ENCODE results near the gene IPP. TPM values are rescaled to one million over a fixed set of nuclear protein-coding genes. Genes with fewer than 3 reads are reported as not detected.

The IPP gene
- total RNA-seq (10 to 100 TPM in 5 of 7 donors, 1 to 10 TPM in 2; 7.6 to 13.4 (median 10.8) TPM), polyA plus RNA-seq (1 to 10 TPM in 2 of 3 donors, under 1 TPM in 1; 0.96 to 4.1 (median 2.5) TPM)
- long read RNA-seq, donor 1, partial matches to known transcripts = 0 of 1 reads
- long read RNA-seq, donor 1, other reads (novel, unspliced or antisense) = 0 of 1 reads
- long read RNA-seq, donor 2, partial matches to known transcripts = 0 of 1 reads
- long read RNA-seq, donor 2, other reads (novel, unspliced or antisense) = 0 of 1 reads

GRCh38 chr1:45750298-45751038 is at the start of gene IPP:
IPP (minus strand) TSS chr1:45750653; CDS start chr1:45746411, 4,242 bp downstream.
- Histone ChIP-seq H3K4me1 (peaks cover 3 to 35% (median 20%) of the 10 kb centered on the region in 6 donors), H3K27me3 (replicated peaks in 1 of 7) (no peaks in the 10 kb centered on the region), H3K36me3 (peaks cover 0 to 8% (median under 1%) of the 10 kb centered on the region in 6 donors), H3K27ac (peak within 1 kb of the TSS; percentile 84 to 99 (median 97)), H3K9me3 (peaks cover 2 to 14% (median 10%) of the 10 kb centered on the region in 8 donors), H3K4me3 (peak within 1 kb of the TSS; percentile 46 to 75 (median 50))
- 0% methylated on average over 19 to 58 of the region's 58 CpGs for WGBS, 5 donors
- intact Hi-C loops (cut with DNase I; ENCODE audit: low total_unique reads) = loop anchor here (2.0 kb wide), 1 partner anchor 62 kb away; the partner anchor contains the start of gene TMEM69
- peak; percentile 98 to 99 (median 99) for TF ChIP-seq POLR2AphosphoS5 (IDR thresholded peaks at IDR 0.05)
- peak in 2 of 3 donors; percentile 57 to 78 for TF ChIP-seq POLR2A (IDR thresholded peaks at IDR 0.05)
- peak in 6 of 11 experiments; percentile 15 to 51 (median 40) for TF ChIP-seq CTCF (IDR thresholded peaks at IDR 0.05 in 8 of 11, conservative IDR thresholded peaks at IDR 0.05 in 3 of 11)
- peak; percentile 100 for DNase-seq

- peaks cover 0 to 15% (median 0%) of the 10 kb centered on the region in 7 donors for H3K27me3 ChIP-seq (replicated peaks in 1 of 7)
- WGBS, 5 donors = 91 to 96% (median 95%) methylated on average over 9 of the region's 9 CpGs
- TF ChIP-seq POLR2A (IDR thresholded peaks at IDR 0.05) (no peak), CTCF (IDR thresholded peaks at IDR 0.05 in 8 of 11, conservative IDR thresholded peaks at IDR 0.05 in 3 of 11) (no peak), POLR2AphosphoS5 (IDR thresholded peaks at IDR 0.05) (no peak)
Observed at GRCh38 chr1:45796946-45797345, 46.5 kb upstream of the IPP start.

GRCh38 chr1:45796381-45796780 is 45.9 kb upstream of the IPP start:
- Histone ChIP-seq H3K4me3 (no peak overlapping the region), H3K4me1 (no peaks in the 10 kb centered on the region), H3K27me3 (replicated peaks in 1 of 7) (peaks cover 0 to 15% (median 0%) of the 10 kb centered on the region in 7 donors), H3K9me3 (no peaks in the 10 kb centered on the region), H3K27ac (no peak overlapping the region), H3K36me3 (no peaks in the 10 kb centered on the region)
- intact Hi-C loops (cut with DNase I; ENCODE audit: low total_unique reads) = no loop called here
- TF ChIP-seq CTCF (IDR thresholded peaks at IDR 0.05 in 8 of 11, conservative IDR thresholded peaks at IDR 0.05 in 3 of 11) = no peak
- no peak for TF ChIP-seq POLR2A (IDR thresholded peaks at IDR 0.05)
- 56 to 90% (median 85%) methylated on average over 2 of the region's 2 CpGs for WGBS, 5 donors
- DNase-seq = no peak

More at GRCh38 chr1:45796946-45797345, 46.5 kb upstream of the IPP start:
- H3K36me3 ChIP-seq = no peaks in the 10 kb centered on the region
- intact Hi-C loops (cut with DNase I; ENCODE audit: low total_unique reads) = no loop called here
- H3K9me3 ChIP-seq = no peaks in the 10 kb centered on the region
- no peaks in the 10 kb centered on the region for H3K4me1 ChIP-seq
- no peak for DNase-seq
- no peak overlapping the region for H3K4me3 ChIP-seq
- no peak overlapping the region for H3K27ac ChIP-seq
